HG03280 (cell line): Measurements from ENCODE around the gene VAV2.

Source experiments
- ATAC-seq: cut with Tn5 transposase; IDR thresholded peaks from one replicate; pipeline ENCODE4 v1.9.1; 2021; ENCODE audit warnings: mild to moderate bottlenecking, moderate library complexity; ENCODE audit not compliant: unreplicated experiment

Gene VAV2

DNA sequence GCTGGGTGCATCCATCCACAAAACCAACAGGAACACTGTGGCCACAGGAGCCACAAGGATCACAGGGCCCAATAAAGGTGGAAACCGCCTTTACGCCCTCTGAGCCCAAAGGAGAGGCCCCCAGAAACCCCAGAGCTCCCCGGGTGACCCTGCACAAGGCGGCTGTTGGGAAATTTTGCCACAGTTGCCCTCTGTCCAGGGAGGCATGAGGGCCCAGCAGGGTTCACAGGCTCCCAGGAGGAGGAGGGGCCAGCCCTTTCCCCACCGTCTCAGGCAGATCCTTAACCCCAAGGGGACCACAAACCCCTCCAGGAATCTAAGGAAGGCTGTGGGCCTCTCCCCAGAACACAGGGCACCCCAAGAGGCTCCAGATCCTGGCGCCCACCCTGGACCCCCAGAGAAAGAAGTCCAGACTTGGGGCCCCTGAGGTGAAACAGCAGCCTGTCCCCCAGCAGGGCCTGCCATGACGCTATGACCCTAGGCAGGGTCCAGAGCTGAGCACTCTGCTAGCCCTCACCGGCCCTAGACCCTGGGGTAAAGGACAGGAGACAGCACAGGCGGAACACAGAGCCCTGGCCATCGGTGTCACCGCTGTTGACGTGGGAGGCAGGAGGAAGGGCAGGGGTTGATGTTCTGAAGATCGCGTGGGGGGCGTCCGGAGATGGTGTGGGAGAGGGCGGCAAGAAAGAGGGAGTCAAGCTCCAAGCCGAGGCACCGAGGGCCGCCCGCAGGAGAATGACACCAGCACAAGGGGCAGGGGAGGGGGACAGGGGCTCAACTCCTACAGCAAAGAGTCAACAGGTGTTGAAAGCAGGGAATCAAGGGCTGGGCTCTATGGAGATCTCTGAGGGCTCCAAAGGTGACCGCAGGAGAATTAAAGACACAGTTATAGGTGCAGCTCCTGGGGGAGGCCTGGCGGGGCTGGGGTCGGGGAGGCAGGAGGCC, 97.5 kb downstream of the VAV2 start:
- no peak for ATAC-seq

DNA sequence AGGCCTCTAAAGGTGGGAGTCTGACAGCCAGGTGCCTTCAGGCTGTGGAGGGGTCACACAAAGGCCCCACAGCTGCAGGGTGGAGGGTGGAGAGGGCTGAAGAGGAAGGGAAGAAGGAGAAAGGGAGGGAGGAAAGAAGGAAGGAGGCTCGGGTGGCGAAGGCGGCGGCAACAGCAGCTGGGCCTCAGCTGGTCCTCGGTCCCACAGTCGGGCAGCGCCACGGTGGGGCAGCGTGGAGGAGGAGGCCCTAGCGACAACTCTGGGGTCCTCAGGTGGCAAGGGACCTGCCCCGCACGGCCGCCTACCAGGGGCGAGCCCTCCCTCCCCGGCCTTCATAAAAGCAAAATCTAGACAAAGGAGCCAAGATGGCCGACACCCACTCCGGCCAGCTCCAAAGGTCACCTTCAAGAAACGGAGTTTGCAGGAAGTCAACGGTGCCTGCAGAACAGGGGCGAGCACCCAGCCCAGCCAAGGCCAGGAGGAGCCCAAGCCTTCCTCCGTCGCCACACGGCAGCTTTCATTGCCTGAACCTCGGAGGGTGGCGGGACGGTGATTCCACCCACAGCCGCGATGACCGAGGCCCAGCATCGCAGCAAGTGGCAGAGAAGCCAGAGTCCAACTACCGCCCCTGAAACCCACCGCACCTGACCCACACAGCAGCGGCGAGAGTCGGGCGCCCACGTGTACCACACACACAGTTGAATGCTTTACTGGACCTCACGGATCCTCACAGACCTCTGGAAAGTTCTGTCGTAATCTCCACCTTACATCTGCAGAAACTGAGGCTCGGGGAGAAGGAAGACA, 98.7 kb downstream of the VAV2 start:
- no peak for ATAC-seq

DNA sequence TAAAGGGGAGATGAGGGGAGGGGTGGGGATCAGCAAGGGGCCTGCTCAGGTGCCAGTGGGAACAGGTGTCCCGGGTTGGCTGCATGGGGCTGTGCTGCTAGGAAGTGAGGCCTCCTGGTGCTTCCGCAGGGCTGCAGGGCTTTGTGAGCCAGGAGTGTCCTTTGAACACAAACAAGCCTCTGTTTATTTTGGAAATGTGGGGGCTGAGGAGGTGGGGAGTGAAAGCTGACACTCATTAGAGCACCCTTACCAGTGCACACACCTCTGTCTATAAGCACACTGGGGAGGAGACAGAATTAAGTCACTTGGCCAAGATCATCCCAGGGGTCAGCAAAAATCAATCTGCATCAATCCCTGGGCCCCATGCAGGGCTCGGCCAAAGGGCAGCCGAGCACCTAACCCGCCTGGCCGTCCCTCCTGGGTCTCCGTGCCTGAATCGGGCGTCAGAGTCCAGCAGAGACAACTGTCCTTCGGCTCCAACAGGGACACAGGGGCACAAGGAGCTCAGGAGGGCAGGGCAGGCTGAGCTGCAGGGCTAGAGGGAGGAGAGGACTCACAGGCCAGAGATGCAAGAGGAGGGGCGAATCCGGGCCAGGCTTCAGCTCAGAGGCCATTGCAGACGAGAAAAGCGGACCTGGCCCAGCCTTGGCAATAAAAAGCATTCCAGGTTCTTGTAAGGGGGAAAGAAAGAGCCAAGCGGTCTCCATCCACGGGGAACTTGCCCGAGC, 99.8 kb downstream of the VAV2 start:
- no peak for ATAC-seq

DNA sequence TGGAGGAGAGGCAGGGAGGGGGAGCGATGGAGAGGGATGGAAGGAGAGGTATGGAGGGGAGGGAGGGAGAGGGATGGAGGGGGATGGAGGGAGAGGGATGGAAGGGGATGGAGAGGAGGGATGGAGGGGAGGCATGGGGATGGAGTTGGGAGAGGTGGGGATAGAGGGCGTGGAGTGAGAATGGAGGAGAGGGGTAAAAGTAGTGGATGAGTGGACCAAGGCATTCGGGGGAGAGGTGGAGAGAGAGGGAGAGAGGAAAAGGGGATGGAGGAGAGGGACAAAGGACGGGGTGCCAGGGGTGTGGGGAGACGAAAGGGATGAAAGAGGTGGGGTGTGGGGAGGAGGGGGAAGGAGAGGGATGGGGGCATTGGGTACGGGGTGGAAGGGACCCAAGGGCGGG, 100.4 kb downstream of the VAV2 start:
- no peak for ATAC-seq

DNA sequence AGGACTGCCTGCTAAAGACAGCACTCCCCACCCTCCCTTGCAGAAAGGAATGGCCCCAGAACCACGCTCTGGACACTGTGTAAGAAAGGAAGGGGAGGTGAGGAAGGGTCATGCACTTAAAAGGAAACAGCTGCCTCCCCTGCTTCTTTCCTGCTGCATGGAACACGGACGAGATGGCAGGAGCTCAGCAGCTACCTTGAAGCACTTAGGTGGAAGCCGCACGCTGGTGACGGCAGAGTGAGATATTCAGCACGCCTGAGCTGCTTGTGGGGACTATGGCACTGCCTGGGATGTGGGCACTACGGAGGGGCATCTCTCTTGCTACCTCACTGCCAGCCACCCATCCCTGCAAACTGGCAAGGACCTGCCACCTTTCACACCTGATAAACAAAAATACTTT, 101.5 kb downstream of the VAV2 start:
- no peak for ATAC-seq

DNA sequence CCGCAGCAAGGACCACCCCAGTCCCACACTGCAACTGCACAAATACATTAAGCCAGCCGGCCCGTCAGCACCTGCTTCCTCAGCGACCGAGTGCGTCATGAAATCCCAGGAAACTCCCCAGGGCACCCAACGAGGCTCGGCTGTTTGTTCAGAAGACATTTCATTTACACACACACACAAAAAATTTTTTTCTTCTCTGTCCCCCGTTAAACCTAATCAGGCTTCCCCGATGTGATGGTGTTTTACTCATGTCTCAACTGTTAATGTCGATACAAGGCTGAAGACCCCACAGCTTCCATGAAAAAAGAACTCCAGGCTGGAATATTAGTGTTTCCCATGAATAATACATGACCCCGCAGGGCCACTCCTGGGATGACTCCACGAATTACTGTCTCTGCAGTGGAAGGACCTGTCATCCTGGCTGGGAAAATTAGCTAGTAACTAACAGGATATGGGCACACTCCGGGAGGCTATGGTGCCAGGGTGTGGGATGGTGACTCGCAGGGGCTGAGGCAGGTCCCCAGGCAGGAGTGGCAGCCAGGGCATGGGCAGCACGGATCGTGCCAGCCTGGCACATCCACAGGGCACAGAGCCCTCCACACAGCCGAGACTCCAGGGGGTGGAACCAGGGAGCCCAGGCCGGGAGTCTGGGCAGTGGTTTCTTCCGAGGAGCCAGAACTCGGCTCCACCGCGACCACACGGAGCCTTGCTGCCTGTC, 102.4 kb downstream of the VAV2 start:
- no peak for ATAC-seq

DNA sequence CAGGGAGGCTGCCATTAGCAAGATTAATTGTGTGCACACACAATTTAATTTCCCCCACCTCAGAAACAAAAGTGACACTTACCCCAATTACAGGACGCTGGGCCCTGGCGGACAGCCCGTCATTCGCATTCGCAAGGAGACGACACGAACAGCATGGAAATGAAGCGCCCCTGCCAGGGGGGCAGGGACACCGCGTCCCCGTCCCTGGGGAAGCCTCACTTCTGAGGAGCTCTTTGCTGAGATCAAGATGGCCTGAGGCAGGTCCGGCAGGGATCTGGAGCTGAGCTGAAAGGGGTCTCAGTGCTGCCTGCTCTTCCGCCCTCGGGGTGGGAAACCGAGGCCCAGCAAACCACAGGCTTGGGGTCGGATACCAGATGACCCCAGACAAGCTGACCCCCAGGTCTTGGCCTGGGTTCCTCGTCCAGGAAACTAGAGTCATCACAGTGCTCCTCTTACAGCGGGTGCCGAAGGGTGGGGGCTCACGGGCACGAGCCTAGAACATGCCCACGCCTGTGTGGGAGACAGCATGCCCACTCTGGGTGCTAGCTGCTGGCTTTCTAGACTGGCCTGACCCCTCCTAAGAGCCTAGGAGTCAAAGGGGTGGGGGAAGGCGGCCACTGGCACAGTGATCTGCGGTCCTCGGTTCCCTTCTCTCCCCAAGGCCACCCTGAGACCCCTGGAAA, 103.2 kb downstream of the VAV2 start:
- ATAC-seq = no peak

DNA sequence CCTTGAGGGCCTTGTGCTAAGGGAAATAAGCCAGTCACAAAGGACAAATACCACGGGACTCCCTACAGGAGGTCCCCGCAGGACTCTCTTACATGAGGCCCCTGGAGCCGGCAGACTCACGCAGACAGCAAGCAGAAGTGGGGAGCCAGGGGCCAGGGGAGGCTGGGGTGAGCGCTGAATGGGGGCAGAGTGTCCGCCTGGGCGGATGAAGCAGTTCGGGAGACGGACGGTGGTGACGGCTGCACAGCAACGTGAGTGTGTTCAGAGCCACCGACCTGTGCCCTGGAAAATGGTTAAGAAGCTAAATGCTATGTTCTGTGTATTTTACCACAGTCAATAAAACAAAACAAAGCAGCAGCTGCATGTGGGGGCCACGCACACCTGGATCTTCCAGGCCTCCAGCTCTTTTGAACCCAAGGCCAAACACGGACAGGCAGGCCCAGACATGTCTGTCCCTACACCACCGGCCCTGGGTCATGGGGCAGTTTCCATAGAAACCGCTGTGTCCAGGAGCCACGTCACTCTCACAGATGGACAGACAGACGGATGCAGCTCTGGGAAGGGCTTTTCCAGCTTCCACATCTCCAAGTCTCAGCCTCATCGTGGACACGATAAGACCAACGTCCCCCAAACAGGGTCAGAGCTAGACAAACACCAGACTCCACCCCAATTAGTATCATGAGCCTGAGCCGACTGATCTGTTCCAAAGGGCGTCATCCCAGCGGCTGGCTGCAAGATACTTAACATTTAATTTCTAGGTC, 103.9 kb downstream of the VAV2 start:
- ATAC-seq = no peak

DNA sequence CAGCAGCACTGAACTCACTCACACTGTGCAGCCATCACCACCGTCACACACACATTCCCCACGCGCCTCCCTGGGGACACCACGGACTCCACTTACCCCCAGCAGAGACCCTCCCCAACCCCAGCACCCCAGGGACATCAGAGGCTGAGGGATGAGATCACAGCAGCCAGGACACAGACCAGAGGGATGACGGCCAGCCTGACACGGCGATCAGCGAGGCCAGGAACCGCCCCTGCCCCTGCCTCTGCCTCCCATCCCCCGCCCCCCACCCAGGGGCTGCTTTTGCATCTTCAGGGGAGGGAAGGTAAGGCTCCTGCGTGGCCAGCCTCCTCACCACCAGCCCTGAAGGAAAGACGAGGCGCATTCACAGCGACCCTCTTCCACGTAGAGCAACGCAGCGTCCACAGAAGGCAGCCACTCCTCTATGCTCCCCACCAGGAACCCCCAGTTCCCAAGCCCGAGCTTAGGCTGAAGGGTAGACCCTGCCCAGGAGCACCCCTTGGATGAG, 104.5 kb downstream of the VAV2 start:
- ATAC-seq = no peak

DNA sequence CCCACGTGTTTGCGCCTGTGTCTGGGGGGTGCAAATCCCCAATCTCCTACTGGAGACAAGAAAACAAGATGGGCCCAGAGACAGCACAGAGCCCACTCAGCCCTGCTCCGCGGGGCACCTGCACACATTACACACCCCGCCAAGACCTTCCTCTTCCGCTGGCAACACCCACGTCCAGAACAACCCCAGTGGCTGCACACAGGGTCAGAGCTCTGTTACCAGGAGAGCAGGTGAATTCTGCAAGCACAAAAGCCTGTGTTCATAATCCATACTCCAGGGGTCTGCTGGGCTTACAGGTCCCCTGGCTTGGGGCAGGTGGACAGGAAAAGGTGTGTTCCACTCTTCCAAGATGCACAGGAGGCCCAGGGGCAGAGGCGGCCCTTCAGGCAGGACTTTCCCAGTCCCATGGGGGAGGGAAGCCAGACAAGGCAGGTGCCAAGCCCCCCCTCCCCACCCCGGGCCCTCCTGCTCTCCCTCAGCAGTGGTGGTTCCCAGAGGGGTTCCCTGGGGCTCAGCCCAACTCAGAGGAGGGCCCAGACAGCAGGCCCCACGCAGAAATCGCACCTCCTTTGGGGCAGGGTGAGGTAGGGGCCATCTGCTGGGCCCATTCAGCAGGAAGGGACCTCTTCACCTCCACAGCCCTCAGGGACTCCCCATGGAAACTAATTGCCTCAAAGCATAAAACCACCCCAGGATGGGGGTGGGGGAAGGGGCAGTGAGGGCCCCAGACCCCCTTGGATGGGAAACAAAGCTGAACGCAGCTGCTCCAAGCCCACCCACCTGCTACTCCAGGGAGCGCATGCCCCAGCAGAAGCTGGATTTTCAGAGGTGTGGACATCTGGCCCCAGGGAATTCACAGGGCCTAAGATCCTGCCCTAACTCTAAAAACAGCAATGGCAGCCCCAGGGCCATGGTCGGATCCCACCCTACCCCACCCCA, 105.3 kb downstream of the VAV2 start:
- ATAC-seq = no peak

DNA sequence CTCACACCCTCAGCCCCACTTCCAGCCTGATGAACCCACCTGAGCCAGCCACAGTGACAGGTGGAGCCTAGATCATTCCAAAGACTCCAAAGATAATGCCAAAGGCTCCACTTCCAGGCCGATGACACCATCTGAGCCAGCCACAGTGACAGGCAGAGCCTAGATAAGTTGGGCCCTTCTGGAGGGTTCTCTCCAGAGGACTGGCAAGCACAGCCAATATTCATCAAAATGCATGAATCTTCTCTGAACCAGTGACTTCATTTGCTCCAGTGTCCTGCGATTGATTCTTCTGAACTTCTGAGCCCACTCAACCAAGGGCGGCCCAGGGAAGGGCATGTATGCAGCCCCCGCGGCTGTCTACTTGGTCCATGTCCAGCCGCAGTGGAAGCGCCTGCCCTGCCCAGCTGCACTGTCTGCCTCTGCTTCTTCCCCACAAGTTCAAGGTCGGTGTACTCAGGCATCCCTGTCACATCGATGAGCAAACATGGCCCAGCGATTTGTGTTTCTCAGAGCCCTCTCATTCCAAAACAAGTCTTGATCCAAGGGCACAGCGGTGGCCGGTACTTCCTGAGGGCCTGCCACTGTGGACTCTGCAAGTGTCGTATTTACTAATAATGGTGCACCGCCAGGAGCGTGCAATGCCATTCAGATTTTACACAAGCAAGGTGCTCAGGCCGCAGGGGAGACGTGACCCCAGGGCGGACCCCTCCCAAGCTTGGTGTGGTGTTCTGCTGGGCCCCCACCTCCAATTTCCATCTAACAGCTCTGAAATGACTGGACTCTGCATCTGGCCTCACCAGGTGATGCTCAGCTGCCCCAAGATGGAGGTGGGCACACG, 107.0 kb downstream of the VAV2 start:
- no peak for ATAC-seq

DNA sequence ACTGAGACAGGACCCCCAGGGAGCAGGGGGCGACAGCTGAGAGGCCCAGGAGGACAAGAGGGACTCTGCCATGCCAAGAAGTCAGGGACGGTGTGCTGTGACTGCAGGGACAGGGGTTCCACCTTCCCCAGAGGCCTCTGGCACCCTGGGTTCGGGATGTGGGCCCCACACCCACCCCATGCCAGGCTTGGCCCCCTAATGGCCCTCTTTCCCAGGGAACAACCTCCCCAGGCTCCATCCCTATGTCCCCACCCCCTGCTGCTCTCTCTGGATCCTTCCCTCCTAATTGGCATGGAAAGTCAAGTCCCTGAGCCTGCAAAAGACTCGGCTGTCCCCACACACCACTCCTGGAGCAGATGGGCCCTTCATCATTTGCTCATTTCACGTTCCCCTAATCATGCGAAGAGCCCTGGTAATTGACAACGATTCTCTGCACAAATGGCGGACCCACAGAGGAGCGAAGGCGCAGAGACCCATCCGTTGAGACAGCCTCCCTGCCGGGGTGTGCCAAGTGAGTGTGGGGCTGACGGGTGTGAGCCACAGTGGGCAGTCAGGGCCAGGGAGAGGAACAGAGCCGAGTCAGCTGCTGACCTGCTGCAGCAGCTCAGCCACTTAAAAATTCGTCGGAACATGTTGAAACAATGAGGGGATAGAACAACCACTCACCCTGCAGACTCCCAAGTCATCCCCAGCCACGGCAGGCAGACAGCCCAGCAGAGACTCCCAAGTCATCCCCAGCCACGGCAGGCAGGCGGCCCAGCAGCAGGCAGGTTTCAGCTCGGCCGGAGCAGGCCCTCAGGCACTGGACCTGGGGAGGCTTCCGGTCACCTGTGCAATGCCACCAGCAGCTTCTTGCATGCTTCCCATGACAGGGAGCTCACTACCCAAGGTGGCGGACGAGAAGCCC, 109.0 kb downstream of the VAV2 start:
- ATAC-seq = no peak

DNA sequence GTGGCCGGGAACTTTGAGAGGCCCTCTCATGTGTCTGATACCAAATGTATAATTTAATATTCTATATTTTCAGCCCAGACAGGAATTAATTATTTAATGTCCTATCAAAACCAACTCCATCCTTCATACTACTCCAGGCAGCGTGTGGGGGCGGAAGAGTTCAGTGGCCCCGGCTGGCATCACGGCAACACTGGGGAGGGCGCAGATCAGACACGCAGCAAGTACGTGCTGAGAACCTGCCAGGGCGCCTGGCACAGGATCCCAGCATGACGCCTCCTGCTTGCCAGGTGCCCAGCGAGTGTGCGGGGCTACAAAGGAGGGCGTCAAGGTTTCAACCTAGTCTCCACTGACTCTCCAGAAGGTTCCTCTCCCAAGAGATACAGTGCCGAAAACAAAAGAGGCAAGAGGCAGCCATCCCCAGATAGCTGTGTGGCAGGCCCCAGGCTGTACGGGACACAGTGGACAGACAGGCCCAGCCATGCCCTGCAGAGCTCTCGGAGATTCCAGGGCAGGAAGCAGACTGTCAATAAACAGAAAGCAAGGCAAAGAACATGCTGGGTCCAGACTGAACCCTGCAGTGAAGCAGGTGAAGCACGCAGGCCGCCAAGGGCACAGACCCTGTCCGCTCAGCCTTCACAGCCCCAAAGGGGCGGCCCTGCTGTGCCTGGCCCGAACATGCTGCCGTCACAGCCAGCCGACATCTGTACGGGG, 110.3 kb downstream of the VAV2 start:
- no peak for ATAC-seq

DNA sequence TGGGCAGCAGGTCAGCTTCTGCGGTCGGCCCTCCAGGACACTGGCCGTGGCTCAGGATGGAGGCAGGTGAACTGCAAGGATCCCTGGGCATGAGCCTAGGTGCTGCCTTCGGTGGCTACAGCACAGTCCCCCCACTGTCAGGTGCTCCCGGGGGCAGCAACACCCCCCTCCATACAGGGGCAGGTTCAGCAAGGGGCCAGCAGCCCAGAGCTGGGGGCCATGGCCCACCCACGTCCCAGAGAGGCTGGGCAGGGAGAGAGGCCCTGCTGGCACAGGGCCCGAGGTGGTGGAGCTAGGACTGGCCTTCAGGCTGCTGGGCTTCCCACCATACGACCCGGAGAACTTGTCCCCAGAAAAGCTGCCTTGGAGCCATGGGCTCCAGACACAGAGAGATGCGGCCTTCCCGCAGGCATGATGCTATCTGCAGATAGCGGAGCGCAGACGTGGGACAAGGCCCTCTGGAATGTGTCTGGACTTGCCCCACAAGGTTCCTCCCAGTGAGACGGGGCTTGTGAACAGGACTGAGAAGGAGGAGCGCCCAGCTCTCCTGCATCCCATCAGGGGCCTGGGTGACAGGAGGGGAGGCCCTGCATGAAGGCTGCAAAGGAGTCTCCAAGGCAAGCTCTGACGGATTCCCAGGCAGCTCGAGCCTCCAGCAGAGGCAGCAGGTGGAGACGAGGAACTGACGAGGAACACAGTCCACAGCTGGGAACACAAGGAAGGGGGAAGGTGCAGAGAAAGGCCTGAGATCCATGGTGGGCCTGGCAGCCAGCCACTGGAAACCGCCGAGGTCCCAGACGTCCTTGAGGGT, 111.1 kb downstream of the VAV2 start:
- ATAC-seq = no peak

DNA sequence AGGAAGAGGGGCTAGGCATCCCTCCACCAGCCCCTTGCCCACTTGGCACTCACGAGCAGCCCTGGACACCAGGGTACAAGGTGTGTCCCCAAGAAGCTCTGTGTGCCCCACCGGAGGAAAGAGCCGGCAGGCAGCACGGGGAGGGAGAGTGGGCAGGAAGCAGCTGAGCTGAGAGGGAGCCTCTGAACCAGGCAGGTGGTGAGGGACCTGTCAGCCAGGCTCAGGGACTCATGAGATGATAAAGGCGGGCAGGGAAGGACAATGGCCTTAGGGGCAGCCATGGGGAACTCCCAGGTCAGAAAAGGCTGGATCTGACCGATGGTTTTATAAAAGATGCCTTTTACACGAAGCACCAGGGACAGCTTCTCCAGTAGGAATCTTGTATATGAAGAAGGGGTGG, 112.0 kb downstream of the VAV2 start:
- ATAC-seq = no peak
